PC-3 (cell line): ENCODE results near the gene HACD4. TPM values are rescaled to one million over a fixed set of nuclear protein-coding genes. Genes with fewer than 3 reads are reported as not detected.

Experiments used
- ATAC-seq: fragments of 200-7000 bp; cut with Tn5 transposase; 2 replicates; pipeline ENCODE4 v1.9.1; 2020; ENCODE audit warnings: mild to moderate bottlenecking, moderate library complexity
- BruUV-seq: library from RNA; stranded (reverse); fragments of 400-500 nt; replicated peaks from 2 replicates; lab custom pipeline; 2021; lab: Mats Ljungman, UMichigan
- CTCF ChIA-PET: fragments of 300-600 bp; sonication (Branson Sonifier 250); formaldehyde crosslinking; loops from one replicate; lab custom pipeline; 2022; ENCODE audit warnings: antibody characterized with exemption; lab: Charles Lee
- POLR2A ChIA-PET: fragments of 300-600 bp; sonication (Branson Sonifier 250); formaldehyde crosslinking; loops from one replicate; lab custom pipeline; 2022; ENCODE audit warnings: antibody characterized with exemption; ENCODE audit not compliant: unreplicated experiment; lab: Charles Lee
- DNase-seq: peaks from one replicate; pipeline ENCODE4 v3.0.0-alpha.2; 2015
- H2AFZ ChIP-seq: fragments of 300-600 bp; sonication (generic); 2 replicates; pipeline ENCODE4 v1.6.0; 2016; ENCODE audit warnings: antibody characterized with exemption, low read length
- H3F3A ChIP-seq: fragments of 300-600 bp; sonication (generic); one replicate; pipeline ENCODE4 v1.6.0; 2017; ENCODE audit warnings: antibody characterized with exemption, low read length, control low read depth, mild to moderate bottlenecking; ENCODE audit not compliant: unreplicated experiment
- H3K27ac ChIP-seq: fragments of 300-600 bp; sonication (generic); 2 replicates; pipeline ENCODE4 v1.5.1; 2016; ENCODE audit warnings: mild to moderate bottlenecking, low read length
- H3K27me3 ChIP-seq: fragments of 300-600 bp; sonication (generic); 2 replicates; pipeline ENCODE4 v1.6.1; 2016; ENCODE audit warnings: low read length, mixed read lengths
- H3K36me3 ChIP-seq: fragments of 300-600 bp; sonication (generic); 2 replicates; pipeline ENCODE4 v1.6.1; 2016; ENCODE audit warnings: low read depth, mixed run types, low read length, mixed read lengths
- H3K4me1 ChIP-seq: fragments of 300-600 bp; sonication (generic); 2 replicates; pipeline ENCODE4 v1.5.1; 2016; ENCODE audit warnings: low read length; ENCODE audit not compliant: insufficient read depth
- H3K4me2 ChIP-seq: fragments of 300-600 bp; sonication (generic); 2 replicates; pipeline ENCODE4 v1.6.0; 2016; ENCODE audit warnings: low read length
- H3K4me3 ChIP-seq: fragments of 300-600 bp; sonication (generic); 2 replicates; pipeline ENCODE4 v1.5.1; 2016; ENCODE audit warnings: mild to moderate bottlenecking, low read length, mixed read lengths
- H3K79me2 ChIP-seq: fragments of 300-600 bp; sonication (generic); 2 replicates; pipeline ENCODE4 v1.6.1; 2017; ENCODE audit warnings: low read length, mixed read lengths
- H3K9ac ChIP-seq: fragments of 300-600 bp; sonication (generic); 2 replicates; pipeline ENCODE4 v1.6.0; 2016; ENCODE audit warnings: mild to moderate bottlenecking, low read length
- H3K9me2 ChIP-seq: fragments of 300-600 bp; sonication (generic); replicated peaks from 2 replicates; pipeline ENCODE4 v1.6.1; 2016; ENCODE audit warnings: mixed run types, low read length, mixed read lengths
- H3K9me3 ChIP-seq: fragments of 300-600 bp; sonication (generic); 2 replicates; pipeline ENCODE4 v1.6.1; 2016; ENCODE audit warnings: low read length, mixed read lengths
- H4K20me1 ChIP-seq: fragments of 300-600 bp; sonication (generic); 2 replicates; pipeline ENCODE4 v1.6.1; 2016; ENCODE audit warnings: low read length, mixed read lengths
- EZH2 ChIP-seq: fragments of 300-600 bp; sonication (generic); IDR thresholded peaks from one replicate; pipeline ENCODE4 v1.6.1; 2017; ENCODE audit warnings: antibody characterized with exemption, mild to moderate bottlenecking, low read length; ENCODE audit not compliant: unreplicated experiment
- EZH2phosphoT487 ChIP-seq: fragments of 300-600 bp; sonication (generic); IDR thresholded peaks from 2 replicates; pipeline ENCODE4 v1.6.1; 2018; ENCODE audit warnings: mild to moderate bottlenecking, antibody characterized with exemption, low read length, borderline replicate concordance
- intact Hi-C: fragments of 100-400 bp; cut with micrococcal nuclease; formaldehyde crosslinking; loops from 2 replicates; pipeline ENCODE4 v1.9.0; 2023
- total RNA-seq: library from RNA; depleted of rRNA; stranded (reverse); fragments of >200 nt; gene quantifications from 2 replicates; pipeline ENCODE4 v1.2.3, GENCODE V29; 2014
- TF ChIP-seq, protein P1 (sequence below): fragments of 300-600 bp; sonication (generic); conservative IDR thresholded peaks from 2 replicates; pipeline ENCODE4 v1.5.1; 2017; ENCODE audit warnings: antibody characterized with exemption, low read depth, mild to moderate bottlenecking, low read length

The HACD4 gene
- total RNA-seq, 1 experiment from 2014 or later: not detected

- no peaks in the 10 kb centered on the region for H3K79me2 ChIP-seq
- DNase-seq: peak; percentile 80
- ATAC-seq: peak; percentile 74
- no peaks in the 10 kb centered on the region for H3K9me3 ChIP-seq
- H3K27me3 ChIP-seq: no peaks in the 10 kb centered on the region
- no peak for TF ChIP-seq EZH2phosphoT487
- TF ChIP-seq EZH2: no peak
- TF ChIP-seq, protein P1, sequence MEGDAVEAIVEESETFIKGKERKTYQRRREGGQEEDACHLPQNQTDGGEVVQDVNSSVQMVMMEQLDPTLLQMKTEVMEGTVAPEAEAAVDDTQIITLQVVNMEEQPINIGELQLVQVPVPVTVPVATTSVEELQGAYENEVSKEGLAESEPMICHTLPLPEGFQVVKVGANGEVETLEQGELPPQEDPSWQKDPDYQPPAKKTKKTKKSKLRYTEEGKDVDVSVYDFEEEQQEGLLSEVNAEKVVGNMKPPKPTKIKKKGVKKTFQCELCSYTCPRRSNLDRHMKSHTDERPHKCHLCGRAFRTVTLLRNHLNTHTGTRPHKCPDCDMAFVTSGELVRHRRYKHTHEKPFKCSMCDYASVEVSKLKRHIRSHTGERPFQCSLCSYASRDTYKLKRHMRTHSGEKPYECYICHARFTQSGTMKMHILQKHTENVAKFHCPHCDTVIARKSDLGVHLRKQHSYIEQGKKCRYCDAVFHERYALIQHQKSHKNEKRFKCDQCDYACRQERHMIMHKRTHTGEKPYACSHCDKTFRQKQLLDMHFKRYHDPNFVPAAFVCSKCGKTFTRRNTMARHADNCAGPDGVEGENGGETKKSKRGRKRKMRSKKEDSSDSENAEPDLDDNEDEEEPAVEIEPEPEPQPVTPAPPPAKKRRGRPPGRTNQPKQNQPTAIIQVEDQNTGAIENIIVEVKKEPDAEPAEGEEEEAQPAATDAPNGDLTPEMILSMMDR: no peak
- no peaks in the 10 kb centered on the region for H3K9me2 ChIP-seq
- peak overlapping the region; percentile 67 for H3K27ac ChIP-seq
- no peak overlapping the region for H3K9ac ChIP-seq
- H3K4me3 ChIP-seq: no peak overlapping the region
- H3K36me3 ChIP-seq: peaks cover 15% of the 10 kb centered on the region
- H4K20me1 ChIP-seq: no peaks in the 10 kb centered on the region
- no TSS peak for BruUV-seq
- no peak overlapping the region for H2AFZ ChIP-seq
- intact Hi-C loops: loop anchor here (5.0 kb wide), 1 partner anchor 114 kb away; no protein-coding TSS in a partner anchor
- H3F3A ChIP-seq: peaks cover 5% of the 10 kb centered on the region
- peak overlapping the region; percentile 49 for H3K4me2 ChIP-seq
- H3K4me1 ChIP-seq: peaks cover 42% of the 10 kb centered on the region
- ChIA-PET POLR2A (interaction anchor here (0.6 kb wide), 1 partner anchor 28 kb away, joined by 3 read pairs; no protein-coding TSS in a partner anchor), CTCF (no interaction called here)
These were observed 42.6 kb downstream of the HACD4 start for GRCh38 chr9:20988671-20989315.

DNA sequence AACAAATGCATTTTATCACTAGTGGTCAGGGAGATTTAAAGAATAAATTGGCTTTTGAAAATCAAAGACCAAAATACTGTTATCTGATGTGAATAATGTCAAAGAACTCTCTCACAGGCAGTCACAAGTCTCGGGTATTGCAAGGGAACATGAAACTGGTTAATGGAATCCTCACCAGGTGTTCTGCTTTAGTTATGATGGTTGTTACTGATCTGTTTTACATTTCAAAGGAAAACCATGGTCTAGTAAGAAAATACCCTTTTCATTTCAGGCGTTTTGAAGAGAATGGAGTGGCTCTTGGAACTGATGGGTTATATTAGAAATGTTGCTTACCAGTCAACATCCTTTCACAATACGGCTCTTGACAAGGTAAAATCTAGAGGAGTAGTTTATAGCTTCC, 43.4 kb downstream of the HACD4 start:
- peaks cover 5% of the 10 kb centered on the region for H3F3A ChIP-seq
- ATAC-seq: no peak
- no peak overlapping the region for H3K9ac ChIP-seq
- H3K27ac ChIP-seq: peak overlapping the region; percentile 67; the same call in 1 of the 2 replicates
- CTCF ChIA-PET: no interaction called here
- no peaks in the 10 kb centered on the region for H3K79me2 ChIP-seq
- H4K20me1 ChIP-seq: no peaks in the 10 kb centered on the region
- peaks cover 15% of the 10 kb centered on the region for H3K36me3 ChIP-seq
- H3K4me3 ChIP-seq: no peak overlapping the region
- H3K4me2 ChIP-seq: no peak overlapping the region
- no peaks in the 10 kb centered on the region for H3K9me3 ChIP-seq
- POLR2A ChIA-PET: no interaction called here
- H3K27me3 ChIP-seq: no peaks in the 10 kb centered on the region
- TF ChIP-seq, protein P1: no peak
- no peak for TF ChIP-seq EZH2phosphoT487
- intact Hi-C loops: loop anchor here (5.0 kb wide), 1 partner anchor 114 kb away; no protein-coding TSS in a partner anchor
- peaks cover 42% of the 10 kb centered on the region for H3K4me1 ChIP-seq
- DNase-seq: no peak
- H2AFZ ChIP-seq: no peak overlapping the region
- no peaks in the 10 kb centered on the region for H3K9me2 ChIP-seq
- BruUV-seq: no TSS peak

GRCh38 chr9:20987521-20987920, 43.9 kb downstream of the HACD4 start:
- H3K36me3 ChIP-seq: peaks cover 15% of the 10 kb centered on the region
- no peaks in the 10 kb centered on the region for H3K27me3 ChIP-seq
- H3K4me3 ChIP-seq: no peak overlapping the region
- no peak for DNase-seq
- POLR2A ChIA-PET: no interaction called here
- H3K9me3 ChIP-seq: no peaks in the 10 kb centered on the region
- CTCF ChIA-PET: no interaction called here
- no TSS peak for BruUV-seq
- peaks cover 42% of the 10 kb centered on the region for H3K4me1 ChIP-seq
- H3K9ac ChIP-seq: no peak overlapping the region
- peaks cover 5% of the 10 kb centered on the region for H3F3A ChIP-seq
- H3K79me2 ChIP-seq: no peaks in the 10 kb centered on the region
- no peak overlapping the region for H3K27ac ChIP-seq
- TF ChIP-seq, protein P1: no peak
- no peak for TF ChIP-seq EZH2
- no peak for TF ChIP-seq EZH2phosphoT487
- no peak overlapping the region for H2AFZ ChIP-seq
- H3K9me2 ChIP-seq: no peaks in the 10 kb centered on the region
- no peak for ATAC-seq
- H3K4me2 ChIP-seq: no peak overlapping the region
- H4K20me1 ChIP-seq: no peaks in the 10 kb centered on the region
- intact Hi-C loops: loop anchor here (5.0 kb wide), 1 partner anchor 115 kb away; no protein-coding TSS in a partner anchor
